ENCODE results near the gene SV2C.
A peak's percentile ranks its signal among the peaks of the same experiment; 100 is the strongest.

Gene SV2C

DNA sequence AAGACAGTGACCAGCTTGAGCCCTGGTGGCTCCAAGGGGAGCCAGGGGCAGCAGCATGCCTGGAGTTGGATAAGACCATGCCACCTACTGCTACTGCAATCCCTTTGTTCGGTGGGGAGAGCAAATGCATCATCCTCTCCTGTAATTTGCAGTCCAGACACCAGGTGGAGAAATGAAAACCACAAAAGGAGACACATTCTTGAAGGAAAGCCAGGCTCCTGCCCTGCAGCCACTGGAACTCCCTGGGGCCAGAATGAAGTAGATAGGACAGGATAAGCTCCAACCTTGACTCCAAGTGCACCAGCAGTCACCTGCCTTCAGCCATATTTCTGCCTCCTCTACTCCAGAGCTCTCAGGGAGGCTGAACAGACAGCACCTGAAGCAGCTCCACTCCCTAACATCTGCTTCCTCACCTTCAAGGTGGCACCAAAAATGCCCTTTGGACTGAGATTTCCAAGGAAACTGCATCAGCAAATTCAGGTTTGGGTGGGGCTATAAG, 254.8 kb downstream of the SV2C start:
- H3K4me1 ChIP-seq: no peaks in the 10 kb centered on the region
- no peak overlapping the region for H3K4me3 ChIP-seq
- H3K36me3 ChIP-seq: no peaks in the 10 kb centered on the region
- TF ChIP-seq, protein P1, sequence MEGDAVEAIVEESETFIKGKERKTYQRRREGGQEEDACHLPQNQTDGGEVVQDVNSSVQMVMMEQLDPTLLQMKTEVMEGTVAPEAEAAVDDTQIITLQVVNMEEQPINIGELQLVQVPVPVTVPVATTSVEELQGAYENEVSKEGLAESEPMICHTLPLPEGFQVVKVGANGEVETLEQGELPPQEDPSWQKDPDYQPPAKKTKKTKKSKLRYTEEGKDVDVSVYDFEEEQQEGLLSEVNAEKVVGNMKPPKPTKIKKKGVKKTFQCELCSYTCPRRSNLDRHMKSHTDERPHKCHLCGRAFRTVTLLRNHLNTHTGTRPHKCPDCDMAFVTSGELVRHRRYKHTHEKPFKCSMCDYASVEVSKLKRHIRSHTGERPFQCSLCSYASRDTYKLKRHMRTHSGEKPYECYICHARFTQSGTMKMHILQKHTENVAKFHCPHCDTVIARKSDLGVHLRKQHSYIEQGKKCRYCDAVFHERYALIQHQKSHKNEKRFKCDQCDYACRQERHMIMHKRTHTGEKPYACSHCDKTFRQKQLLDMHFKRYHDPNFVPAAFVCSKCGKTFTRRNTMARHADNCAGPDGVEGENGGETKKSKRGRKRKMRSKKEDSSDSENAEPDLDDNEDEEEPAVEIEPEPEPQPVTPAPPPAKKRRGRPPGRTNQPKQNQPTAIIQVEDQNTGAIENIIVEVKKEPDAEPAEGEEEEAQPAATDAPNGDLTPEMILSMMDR (IDR thresholded peaks at IDR 0.05): no peak
- H3K9me3 ChIP-seq: no peaks in the 10 kb centered on the region
- DNase-seq: no peak
- no peak overlapping the region for H3K27ac ChIP-seq
- no peaks in the 10 kb centered on the region for H3K27me3 ChIP-seq
- intact Hi-C loops (cut with DNase I; ENCODE audit: low total_unique reads): no loop called here

DNA sequence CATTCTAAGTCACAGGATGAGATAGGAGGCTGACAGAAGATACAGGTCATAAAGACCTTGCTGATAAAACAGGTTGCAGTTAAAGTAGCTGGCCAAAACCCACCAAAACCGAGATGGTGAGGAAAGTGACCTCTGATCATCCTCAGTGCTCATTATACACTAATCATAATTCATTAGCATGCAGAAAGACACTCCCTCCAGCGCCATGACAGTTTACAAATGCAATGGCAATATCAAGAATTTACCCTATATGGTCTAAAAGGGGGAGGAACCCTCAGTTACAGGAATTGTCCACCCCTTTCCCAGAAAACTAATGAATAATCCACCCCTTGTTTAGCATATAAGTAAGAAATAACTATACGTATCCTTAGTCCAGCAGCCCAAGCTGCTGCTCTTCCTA, 256.7 kb downstream of the SV2C start:
- no peak for DNase-seq
- Histone ChIP-seq H3K27me3 (no peaks in the 10 kb centered on the region), H3K36me3 (no peaks in the 10 kb centered on the region), H3K27ac (no peak overlapping the region), H3K4me3 (no peak overlapping the region), H3K4me1 (no peaks in the 10 kb centered on the region), H3K9me3 (no peaks in the 10 kb centered on the region)
- TF ChIP-seq, protein P1 (IDR thresholded peaks at IDR 0.05): no peak
- intact Hi-C loops (cut with DNase I; ENCODE audit: low total_unique reads): no loop called here

DNA sequence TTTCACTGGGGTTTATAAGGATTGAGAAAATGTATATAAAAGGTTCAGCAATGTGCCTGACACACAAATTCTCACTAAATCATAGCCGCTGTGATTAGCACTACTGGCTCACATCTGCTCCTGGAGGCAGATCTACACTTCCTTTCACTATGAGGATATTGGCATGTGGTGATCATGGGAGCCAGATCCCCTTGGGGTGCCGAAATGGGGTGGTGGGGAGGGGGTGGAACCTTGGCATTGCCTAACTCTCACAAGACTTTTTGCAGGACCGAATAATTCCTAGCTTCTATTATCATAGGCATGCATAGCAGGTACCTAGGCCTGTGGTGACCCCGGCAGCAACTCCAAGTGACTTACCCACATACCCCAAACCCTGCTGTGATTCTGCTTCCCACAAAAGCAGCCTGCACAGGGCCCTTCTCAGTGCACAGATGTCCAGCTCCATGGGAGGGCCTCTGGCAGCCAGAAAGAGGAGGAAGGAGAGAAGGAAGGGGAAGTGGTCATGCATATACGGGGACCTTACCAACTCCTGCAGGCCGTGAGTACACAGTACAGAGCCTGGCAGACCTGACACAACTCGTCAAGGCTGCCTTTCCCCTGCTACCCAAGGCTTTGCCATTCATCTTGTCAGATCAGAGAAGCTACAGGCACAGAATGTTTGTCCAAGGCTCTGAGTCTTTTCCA, 258.6 kb downstream of the SV2C start:
- Histone ChIP-seq H3K4me1 (no peaks in the 10 kb centered on the region), H3K9me3 (no peaks in the 10 kb centered on the region), H3K36me3 (no peaks in the 10 kb centered on the region), H3K27me3 (no peaks in the 10 kb centered on the region), H3K27ac (no peak overlapping the region), H3K4me3 (no peak overlapping the region)
- peak in 1 of 2 donors; percentile 32 for DNase-seq
- intact Hi-C loops (cut with DNase I; ENCODE audit: low total_unique reads): no loop called here
- TF ChIP-seq, protein P1 (IDR thresholded peaks at IDR 0.05): no peak

DNA sequence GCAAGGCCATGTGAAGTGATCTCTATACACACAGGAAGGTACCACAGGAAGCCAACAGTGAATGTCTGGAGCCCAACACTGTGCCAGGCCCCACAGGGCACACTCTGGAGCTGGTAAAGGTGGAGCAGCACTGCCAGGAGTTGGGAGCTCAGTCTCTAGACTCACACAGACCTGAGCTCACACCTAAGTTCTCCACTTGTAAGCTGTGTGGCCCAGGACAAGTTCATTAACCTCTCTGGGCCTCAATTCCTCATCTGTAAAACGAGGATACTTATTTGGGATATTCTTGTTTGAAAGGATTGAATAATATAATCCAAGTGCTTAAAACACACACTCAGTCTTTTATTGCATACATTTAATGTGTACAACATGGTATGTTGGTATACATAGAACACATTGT, 259.3 kb downstream of the SV2C start:
- TF ChIP-seq, protein P1 (IDR thresholded peaks at IDR 0.05): no peak
- no peaks in the 10 kb centered on the region for H3K36me3 ChIP-seq
- no peaks in the 10 kb centered on the region for H3K27me3 ChIP-seq
- DNase-seq: no peak
- H3K27ac ChIP-seq: no peak overlapping the region
- intact Hi-C loops (cut with DNase I; ENCODE audit: low total_unique reads): no loop called here
- no peaks in the 10 kb centered on the region for H3K9me3 ChIP-seq
- H3K4me3 ChIP-seq: no peak overlapping the region
- H3K4me1 ChIP-seq: no peaks in the 10 kb centered on the region

DNA sequence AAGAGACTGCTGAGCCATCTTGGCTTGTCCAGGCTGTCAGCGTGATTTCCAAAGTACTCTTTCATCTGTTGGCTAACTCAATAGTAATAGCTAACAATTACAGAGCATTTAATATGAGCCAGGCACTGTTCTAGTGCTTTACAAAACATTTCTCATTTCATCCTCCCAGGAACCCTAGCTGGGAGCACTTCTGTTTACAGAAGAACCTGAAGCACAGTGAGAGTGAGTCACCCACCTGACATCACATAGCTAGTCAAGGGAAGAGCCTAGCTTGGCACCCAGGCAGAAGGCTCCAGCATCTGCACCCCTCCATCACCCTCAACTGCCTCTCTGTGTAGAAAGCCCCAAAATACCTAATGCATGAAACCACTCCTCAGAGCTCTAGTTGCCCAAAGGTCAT, 262.4 kb downstream of the SV2C start:
- no peak overlapping the region for H3K4me3 ChIP-seq
- no peaks in the 10 kb centered on the region for H3K9me3 ChIP-seq
- intact Hi-C loops (cut with DNase I; ENCODE audit: low total_unique reads): no loop called here
- no peak for DNase-seq
- no peak overlapping the region for H3K27ac ChIP-seq
- H3K4me1 ChIP-seq: no peaks in the 10 kb centered on the region
- H3K36me3 ChIP-seq: no peaks in the 10 kb centered on the region
- H3K27me3 ChIP-seq: no peaks in the 10 kb centered on the region
- TF ChIP-seq, protein P1 (IDR thresholded peaks at IDR 0.05): no peak
